PFSK-1 (cell line): ENCODE data around the gene ROBO1.

Experiments
- POLR2AphosphoS5 ChIP-seq: IDR thresholded peaks from 2 replicates; pipeline ENCODE4 v1.6.1; 2012; ENCODE audit warnings: low read depth, mild to moderate bottlenecking, control low read depth, low read length, moderate library complexity
- SIN3A ChIP-seq: IDR thresholded peaks from 2 replicates; pipeline ENCODE4 v1.6.1; 2012; ENCODE audit warnings: mild to moderate bottlenecking, low read length, moderate library complexity, borderline replicate concordance; ENCODE audit not compliant: insufficient read depth

DNA sequence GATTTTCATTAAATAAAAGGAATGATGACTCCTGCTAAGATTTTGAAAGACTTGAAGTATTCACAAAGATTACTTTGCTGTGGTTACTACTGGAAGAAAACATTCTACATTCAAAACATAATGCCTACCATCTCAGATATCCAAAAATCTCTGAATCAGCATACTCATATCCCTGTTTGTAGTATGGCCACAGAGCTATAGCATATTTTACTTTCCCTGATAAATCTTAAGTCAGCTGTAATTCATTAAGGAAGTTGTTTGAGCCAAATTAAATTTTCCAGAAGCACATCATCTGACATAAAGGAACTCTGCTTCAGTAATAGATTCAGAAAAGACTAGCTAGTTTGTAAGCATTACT is 942.0 kb downstream of the ROBO1 start:
- TF ChIP-seq POLR2AphosphoS5 = no peak
- TF ChIP-seq SIN3A = no peak
